NCI-H128 (cell line): ENCODE results near the gene DLK2.
"Not testable (repeated sequence)": the region's sequence is repeated elsewhere in the genome, so short reads cannot be mapped to it uniquely, and the experiment has no call there.

ENCODE experiments used
- DNase-seq: peaks from one replicate; lab custom pipeline; 2025; ENCODE audit not compliant: unreplicated experiment; lab: John Stamatoyannopoulos, UW

The DLK2 gene, protein sequence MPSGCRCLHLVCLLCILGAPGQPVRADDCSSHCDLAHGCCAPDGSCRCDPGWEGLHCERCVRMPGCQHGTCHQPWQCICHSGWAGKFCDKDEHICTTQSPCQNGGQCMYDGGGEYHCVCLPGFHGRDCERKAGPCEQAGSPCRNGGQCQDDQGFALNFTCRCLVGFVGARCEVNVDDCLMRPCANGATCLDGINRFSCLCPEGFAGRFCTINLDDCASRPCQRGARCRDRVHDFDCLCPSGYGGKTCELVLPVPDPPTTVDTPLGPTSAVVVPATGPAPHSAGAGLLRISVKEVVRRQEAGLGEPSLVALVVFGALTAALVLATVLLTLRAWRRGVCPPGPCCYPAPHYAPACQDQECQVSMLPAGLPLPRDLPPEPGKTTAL

GRCh38 chr6:43455531-43456428 is at the start of gene DLK2:
DLK2 (minus strand) TSS chr6:43455548; CDS start chr6:43454825, 723 bp downstream.
- DNase-seq = no peak

- no peak for DNase-seq
These were observed 48.1 kb upstream of the DLK2 start for GRCh38 chr6:43503443-43503842.

GRCh38 chr6:43502666-43503065 is 47.3 kb upstream of the DLK2 start:
- no peak for DNase-seq

DNA sequence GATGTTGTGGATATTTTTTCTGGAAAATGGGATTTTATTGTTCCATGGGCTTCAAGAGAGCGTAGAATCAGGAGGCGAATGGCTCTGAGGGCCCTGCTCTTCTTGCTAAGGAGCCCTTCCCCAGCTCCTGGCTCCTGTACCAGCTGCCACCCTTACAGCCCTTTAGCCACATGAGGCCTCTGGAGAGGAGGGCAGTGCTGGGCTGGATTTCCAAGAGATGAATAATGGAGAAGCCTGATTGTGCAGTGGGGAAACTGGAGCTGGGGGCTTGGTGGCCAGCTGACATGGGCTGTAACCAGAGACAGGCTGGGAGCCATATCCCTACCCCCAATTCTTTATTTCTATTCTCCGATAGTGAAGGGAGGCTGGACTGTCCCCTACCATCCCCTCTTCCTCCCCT is 45.6 kb upstream of the DLK2 start:
- DNase-seq = no peak

DNA sequence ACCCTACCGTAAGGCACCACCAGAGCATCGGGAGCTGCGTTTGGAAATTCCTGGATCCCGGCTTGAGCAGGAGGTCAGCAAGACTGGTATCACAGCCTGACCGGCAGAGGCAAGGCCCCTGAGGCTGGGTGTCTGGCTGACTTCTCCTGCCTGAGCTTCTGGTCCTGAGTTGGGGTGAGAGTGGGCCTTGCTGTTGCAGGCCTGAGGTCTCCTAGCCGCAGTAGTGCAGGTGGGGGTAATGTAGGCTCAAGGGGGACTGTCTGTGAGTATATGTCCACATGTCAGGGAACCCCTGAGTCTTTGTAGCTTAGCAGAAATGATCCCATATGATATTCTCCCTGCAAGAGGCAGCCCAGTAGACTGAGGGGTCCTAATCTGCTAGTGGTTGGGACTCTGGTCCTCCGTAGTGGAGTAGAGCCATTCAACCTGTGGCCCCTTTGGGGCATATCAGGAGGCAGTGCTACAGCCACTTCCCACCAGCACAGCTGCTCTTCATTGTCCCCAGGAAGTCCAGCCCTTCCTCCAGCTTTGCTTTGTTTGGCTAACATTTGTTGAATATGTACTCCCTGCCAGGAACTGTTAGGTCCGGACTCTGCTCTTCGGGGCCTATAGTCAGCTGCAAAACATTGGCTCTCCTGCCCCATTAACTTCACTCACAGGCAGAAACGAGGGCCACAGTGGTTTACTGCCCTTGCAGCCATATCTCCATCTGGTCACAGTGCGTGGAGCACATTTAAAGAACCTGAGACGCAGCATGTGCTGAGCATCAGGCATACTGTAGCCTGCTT is 43.9 kb upstream of the DLK2 start:
- no peak for DNase-seq

- DNase-seq = not testable (repeated sequence)
These were observed 42.9 kb upstream of the DLK2 start for GRCh38 chr6:43498291-43498690.

DNA sequence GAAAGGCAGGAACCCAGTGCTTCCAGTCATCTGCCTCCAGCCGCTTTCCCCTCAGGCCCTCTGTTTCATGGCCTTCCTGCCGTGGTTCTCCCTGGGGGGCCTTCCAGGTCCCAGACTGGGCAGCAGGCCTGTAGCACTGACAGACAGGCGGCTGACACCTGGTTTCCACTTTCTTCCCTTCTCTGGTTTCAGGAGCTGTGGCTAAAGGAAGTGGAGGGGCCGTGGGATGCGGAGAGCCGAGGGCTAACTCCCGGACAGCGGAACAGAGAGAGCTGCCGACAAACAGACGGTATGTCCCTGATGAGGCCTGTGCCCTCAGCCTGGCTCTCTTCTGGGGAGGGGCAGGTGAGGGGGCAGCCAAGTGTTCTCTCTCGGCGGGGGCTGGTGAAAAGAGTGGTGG is 42.3 kb upstream of the DLK2 start:
- no peak for DNase-seq

- DNase-seq = no peak
These were observed 41.7 kb upstream of the DLK2 start for GRCh38 chr6:43497129-43497396.

DNA sequence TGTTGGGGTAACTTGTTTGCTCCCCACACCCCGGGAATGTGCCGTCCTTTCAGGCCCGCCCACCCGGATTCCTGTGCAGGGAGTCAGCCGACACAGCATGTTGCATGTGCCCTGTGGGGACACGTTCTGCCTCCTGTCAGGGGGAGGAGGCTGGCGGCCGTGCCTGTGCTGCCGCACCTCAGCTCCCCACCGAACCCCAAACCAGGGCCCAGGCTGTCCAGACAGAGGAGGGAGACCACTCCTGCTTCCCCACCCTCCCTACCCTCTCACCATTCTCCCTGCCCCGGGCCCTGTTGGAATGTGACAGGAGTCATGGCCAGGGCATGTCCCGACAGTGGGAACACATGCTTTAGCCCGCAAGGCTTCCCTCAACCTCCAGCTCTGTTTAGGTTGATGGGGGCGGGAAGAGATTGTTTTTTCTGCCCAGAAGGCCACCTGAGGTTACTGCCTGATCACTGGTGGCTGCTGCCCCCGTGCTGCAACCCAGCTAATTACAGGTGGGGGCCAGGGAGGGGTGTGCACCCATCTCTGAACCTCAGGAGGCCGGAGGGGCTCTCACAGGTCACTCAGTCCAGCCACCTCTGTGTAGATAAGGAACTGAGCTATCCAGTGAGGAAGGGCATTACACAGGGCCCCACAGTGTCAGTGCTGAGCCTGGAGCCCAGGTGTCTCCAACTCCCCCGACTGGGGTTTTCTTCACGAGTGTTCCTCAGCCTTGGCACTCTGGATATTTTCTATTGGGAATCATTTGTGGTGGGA is 41.2 kb upstream of the DLK2 start:
- no peak for DNase-seq

DNA sequence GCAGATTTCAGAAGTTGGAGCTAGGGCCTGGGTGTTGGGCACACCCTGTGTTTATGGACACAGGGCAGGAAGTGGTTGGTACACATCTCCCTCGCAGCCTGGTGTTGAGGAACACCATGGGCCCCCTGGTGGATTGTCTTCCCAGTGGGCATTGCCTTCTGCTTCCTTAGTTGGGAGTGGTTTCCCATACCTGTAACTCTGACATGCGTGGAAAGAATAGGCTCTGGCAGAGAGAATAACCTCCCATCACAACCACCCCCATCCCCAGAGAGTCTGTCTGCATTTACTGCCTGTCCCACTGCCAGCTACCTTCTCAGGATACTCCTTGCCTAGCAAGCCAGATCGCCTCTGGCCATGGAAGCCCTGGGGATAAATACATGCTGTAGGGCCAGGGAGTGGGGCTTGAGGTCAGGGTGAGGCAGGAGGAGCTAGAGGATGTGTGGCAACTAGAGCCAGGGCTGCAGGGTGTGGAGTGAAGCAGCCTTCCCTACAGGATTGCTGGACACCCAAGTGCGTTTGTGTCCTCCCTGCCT is 40.1 kb upstream of the DLK2 start:
- no peak for DNase-seq

GRCh38 chr6:43494766-43495165 is 39.4 kb upstream of the DLK2 start:
- no peak for DNase-seq

DNA sequence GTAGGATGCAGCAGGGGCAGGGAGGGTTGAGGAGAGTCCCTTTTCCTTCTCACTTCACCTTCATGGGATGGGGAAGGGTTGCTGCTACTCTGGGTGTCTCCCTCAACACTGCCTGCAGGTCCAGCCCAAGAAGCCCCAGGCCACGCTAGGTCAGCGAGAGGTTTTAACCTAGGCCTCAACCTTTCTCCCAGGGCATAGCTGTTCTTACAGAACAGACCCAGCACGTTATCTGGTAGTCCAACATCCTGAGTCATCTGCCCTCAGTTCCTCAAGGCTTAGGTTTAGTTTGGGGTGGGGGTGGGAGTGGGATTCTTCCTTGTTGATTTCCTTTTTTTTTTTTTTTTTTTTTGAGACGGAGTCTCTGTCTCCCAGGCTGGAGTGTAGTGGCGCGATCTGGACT is 39.0 kb upstream of the DLK2 start:
- DNase-seq = no peak

DNA sequence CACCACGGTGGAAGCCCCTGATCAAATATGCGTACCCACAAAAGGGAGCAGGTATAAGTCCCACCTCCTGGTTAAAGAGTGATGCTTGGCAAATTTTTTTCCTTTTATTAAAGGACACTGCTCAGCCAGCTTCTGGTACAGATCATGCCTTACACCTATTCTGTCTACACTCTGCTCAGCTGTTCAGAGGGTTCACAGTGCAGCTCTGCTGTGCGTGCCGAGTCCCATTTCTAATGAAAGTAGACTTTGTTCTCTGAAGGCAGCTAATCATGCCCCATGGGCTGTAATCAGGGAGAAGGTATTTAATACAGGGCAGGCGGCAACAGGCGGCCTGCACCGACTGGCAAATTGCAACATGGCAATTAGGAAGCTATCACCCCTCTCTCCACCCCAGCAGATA is 38.5 kb upstream of the DLK2 start:
- DNase-seq = no peak

GRCh38 chr6:43493230-43493629 is 37.9 kb upstream of the DLK2 start:
- DNase-seq = no peak

- no peak for DNase-seq
These were observed 37.3 kb upstream of the DLK2 start for GRCh38 chr6:43492673-43493072.

DNA sequence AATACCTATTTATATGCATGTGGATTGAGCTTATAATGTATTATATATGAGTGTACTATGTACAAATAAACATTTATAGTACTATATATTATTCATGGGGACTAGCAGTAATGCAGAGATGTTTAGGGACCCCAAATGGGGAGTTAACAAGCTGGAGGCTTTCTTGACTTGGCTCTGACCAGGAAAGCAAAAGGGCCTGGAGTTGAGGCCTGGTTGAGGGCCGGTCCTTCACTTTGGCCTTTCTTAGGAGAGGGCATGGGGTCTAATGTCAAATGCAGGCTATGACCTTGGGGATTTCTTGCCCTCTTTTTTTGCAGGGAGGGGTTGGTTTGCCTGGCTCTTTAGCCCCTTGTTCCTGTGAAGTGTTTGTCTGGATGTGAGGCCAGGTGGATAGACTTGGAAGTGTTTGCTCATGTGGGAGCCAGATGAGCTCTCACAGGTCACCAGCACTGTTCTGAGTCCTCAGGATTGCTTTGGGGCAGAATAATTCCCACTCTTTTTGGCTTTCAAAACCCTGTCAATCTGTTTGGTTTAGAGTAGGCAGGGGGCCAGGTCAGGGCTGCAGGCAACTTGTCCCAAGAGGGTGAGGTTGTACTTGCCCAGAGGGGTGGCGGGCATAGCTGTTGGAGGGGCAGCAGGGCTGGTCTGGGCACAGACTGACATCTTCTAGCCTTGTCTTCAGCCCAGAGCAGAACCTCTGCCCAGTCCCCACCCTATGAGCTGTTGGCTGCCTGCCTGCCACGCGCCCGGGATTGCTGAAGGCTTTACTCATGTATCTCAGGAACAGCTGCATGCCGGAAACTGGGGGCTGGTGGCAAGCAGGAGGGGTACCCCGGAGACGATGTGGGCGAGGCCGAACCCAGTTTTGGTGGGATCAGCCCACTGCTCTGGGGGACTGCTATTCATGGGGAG is 36.7 kb upstream of the DLK2 start:
- DNase-seq = no peak

DNA sequence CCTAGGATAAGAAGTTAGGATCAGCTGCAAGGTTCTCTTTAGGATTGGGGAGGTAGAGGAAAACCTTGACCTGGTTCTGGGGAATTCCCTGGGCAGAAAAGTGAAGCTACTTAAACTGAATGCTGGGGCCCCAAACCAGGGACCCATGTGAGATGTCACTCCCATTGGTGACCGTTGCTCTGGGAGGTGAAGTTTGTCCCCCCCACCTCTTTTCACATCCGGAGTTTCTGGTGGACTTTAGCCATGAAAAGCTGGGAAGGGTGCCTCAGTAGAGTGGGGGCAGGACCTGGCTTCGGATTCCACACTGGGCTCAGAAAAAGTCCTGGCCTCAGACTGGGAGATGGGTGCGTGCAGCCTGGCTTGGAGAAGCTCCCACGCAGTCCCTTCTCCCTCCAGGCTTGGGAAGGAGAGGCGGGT is 35.2 kb upstream of the DLK2 start:
- DNase-seq = no peak

DNA sequence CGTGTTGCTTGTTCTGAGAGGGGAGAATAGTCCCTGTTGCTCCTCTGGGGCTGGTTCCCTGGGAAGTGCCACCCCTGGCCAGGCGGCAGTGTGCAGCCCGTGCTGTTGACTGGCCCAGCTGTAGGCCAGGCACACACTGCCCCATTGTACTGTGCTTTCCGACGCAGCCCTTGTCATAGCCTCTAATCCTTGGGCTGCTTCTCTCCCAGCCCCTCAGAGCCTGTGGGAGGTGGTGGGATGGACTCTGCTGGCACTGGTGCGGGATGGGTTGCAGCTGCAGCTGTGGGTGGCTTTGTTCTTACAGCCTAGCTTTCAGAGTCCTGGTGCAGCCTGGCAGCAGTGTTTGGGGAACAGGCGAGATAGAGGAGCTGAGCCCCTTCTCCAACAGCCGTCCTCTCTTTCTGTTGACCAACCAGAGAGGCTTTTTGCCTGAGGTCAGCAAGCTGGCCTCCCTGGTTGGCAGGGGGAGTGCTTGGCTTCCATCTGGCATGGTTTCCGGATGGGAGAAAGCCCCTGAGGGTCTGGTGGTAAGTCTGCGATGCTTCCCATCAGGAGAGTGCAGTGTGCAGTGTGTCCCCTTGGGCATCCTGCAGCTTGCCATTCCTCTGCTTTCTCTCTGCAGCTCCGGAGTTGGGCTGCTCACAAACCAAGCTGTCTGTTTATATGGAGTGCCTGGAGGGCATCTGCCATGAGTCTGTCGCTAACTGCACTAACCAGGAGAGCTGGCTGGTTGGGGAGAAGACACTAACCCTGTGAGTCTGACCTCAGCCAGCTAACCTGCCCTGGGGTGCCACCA is 34.1 kb upstream of the DLK2 start:
- DNase-seq = no peak
